Measurements from ENCODE around the gene HOXA13.

HOXA13 gene

GRCh38 chr7:27180431-27181420 is 19.2 kb downstream of the HOXA13 start:
- peak overlapping the region; percentile 93 for H3K9ac ChIP-seq (ENCODE audit: low read length)
- H3K27me3 ChIP-seq (replicated peaks; ENCODE audit: control insufficient read depth, insufficient read depth, low read length), result no peaks in the 10 kb centered on the region
- peaks cover 70% of the 10 kb centered on the region for H3K4me1 ChIP-seq (ENCODE audit: control insufficient read depth, insufficient read depth, low read length)
- H3K36me3 ChIP-seq (ENCODE audit: control insufficient read depth, insufficient read depth, low read length, severe bottlenecking), result no peaks in the 10 kb centered on the region
- DNase-seq (ENCODE audit: low read depth), result no peak
- peak overlapping the region; percentile 80 for H3K4me3 ChIP-seq (ENCODE audit: low read length)
- no peaks in the 10 kb centered on the region for H3K9me3 ChIP-seq (ENCODE audit: control insufficient read depth, low read length)

GRCh38 chr7:27179503-27180430 is 20.1 kb downstream of the HOXA13 start:
- Histone ChIP-seq H3K4me3 (ENCODE audit: low read length) (peak overlapping the region; percentile 80), H3K9me3 (ENCODE audit: control insufficient read depth, low read length) (no peaks in the 10 kb centered on the region), H3K4me1 (ENCODE audit: control insufficient read depth, insufficient read depth, low read length) (peaks cover 75% of the 10 kb centered on the region), H3K9ac (ENCODE audit: low read length) (peak overlapping the region; percentile 93), H3K27me3 (replicated peaks; ENCODE audit: control insufficient read depth, insufficient read depth, low read length) (no peaks in the 10 kb centered on the region), H3K36me3 (ENCODE audit: control insufficient read depth, insufficient read depth, low read length, severe bottlenecking) (no peaks in the 10 kb centered on the region)
- peak; percentile 70 for DNase-seq (ENCODE audit: low read depth)

GRCh38 chr7:27179030-27179429 is 20.9 kb downstream of the HOXA13 start:
- Histone ChIP-seq H3K4me1 (ENCODE audit: control insufficient read depth, insufficient read depth, low read length) (peaks cover 78% of the 10 kb centered on the region), H3K36me3 (ENCODE audit: control insufficient read depth, insufficient read depth, low read length, severe bottlenecking) (no peaks in the 10 kb centered on the region), H3K4me3 (ENCODE audit: low read length) (peak overlapping the region; percentile 80), H3K9me3 (ENCODE audit: control insufficient read depth, low read length) (no peaks in the 10 kb centered on the region), H3K27me3 (replicated peaks; ENCODE audit: control insufficient read depth, insufficient read depth, low read length) (no peaks in the 10 kb centered on the region), H3K9ac (ENCODE audit: low read length) (peak overlapping the region; percentile 93)
- DNase-seq (ENCODE audit: low read depth), result no peak

- Histone ChIP-seq H3K4me1 (ENCODE audit: control insufficient read depth, insufficient read depth, low read length) (peaks cover 75% of the 10 kb centered on the region), H3K9ac (ENCODE audit: low read length) (peak overlapping the region; percentile 93), H3K36me3 (ENCODE audit: control insufficient read depth, insufficient read depth, low read length, severe bottlenecking) (no peaks in the 10 kb centered on the region), H3K9me3 (ENCODE audit: control insufficient read depth, low read length) (no peaks in the 10 kb centered on the region), H3K27me3 (replicated peaks; ENCODE audit: control insufficient read depth, insufficient read depth, low read length) (no peaks in the 10 kb centered on the region), H3K4me3 (ENCODE audit: low read length) (peak overlapping the region; percentile 80)
- DNase-seq (ENCODE audit: low read depth), result no peak
These were observed 21.5 kb downstream of the HOXA13 start for GRCh38 chr7:27178366-27178765.

- H3K4me3 ChIP-seq (ENCODE audit: low read length), result peak overlapping the region; percentile 80
- no peaks in the 10 kb centered on the region for H3K27me3 ChIP-seq (replicated peaks; ENCODE audit: control insufficient read depth, insufficient read depth, low read length)
These were observed 22.0 kb downstream of the HOXA13 start for GRCh38 chr7:27177795-27178320.

GRCh38 chr7:27176962-27177794 is 22.7 kb downstream of the HOXA13 start:
- peak overlapping the region; percentile 93 for H3K9ac ChIP-seq (ENCODE audit: low read length)
- peaks cover 69% of the 10 kb centered on the region for H3K4me1 ChIP-seq (ENCODE audit: control insufficient read depth, insufficient read depth, low read length)
- H3K4me3 ChIP-seq (ENCODE audit: low read length), result peak overlapping the region; percentile 80
- DNase-seq (ENCODE audit: low read depth), result no peak
- H3K9me3 ChIP-seq (ENCODE audit: control insufficient read depth, low read length), result no peaks in the 10 kb centered on the region
- H3K36me3 ChIP-seq (ENCODE audit: control insufficient read depth, insufficient read depth, low read length, severe bottlenecking), result no peaks in the 10 kb centered on the region
- H3K27me3 ChIP-seq (replicated peaks; ENCODE audit: control insufficient read depth, insufficient read depth, low read length), result no peaks in the 10 kb centered on the region

More at GRCh38 chr7:27177795-27178320, 22.0 kb downstream of the HOXA13 start:
- H3K36me3 ChIP-seq (ENCODE audit: control insufficient read depth, insufficient read depth, low read length, severe bottlenecking), result no peaks in the 10 kb centered on the region
- H3K9me3 ChIP-seq (ENCODE audit: control insufficient read depth, low read length), result no peaks in the 10 kb centered on the region
- H3K4me1 ChIP-seq (ENCODE audit: control insufficient read depth, insufficient read depth, low read length), result peaks cover 71% of the 10 kb centered on the region
- DNase-seq (ENCODE audit: low read depth), result no peak
- peak overlapping the region; percentile 93 for H3K9ac ChIP-seq (ENCODE audit: low read length)

GRCh38 chr7:27176524-27176845 is 23.4 kb downstream of the HOXA13 start:
- no peak for DNase-seq (ENCODE audit: low read depth)
- H3K4me1 ChIP-seq (ENCODE audit: control insufficient read depth, insufficient read depth, low read length), result peaks cover 65% of the 10 kb centered on the region
- H3K27me3 ChIP-seq (replicated peaks; ENCODE audit: control insufficient read depth, insufficient read depth, low read length), result no peaks in the 10 kb centered on the region
- peak overlapping the region; percentile 80 for H3K4me3 ChIP-seq (ENCODE audit: low read length)
- no peaks in the 10 kb centered on the region for H3K36me3 ChIP-seq (ENCODE audit: control insufficient read depth, insufficient read depth, low read length, severe bottlenecking)
- no peaks in the 10 kb centered on the region for H3K9me3 ChIP-seq (ENCODE audit: control insufficient read depth, low read length)
- H3K9ac ChIP-seq (ENCODE audit: low read length), result peak overlapping the region; percentile 93

- peaks cover 61% of the 10 kb centered on the region for H3K4me1 ChIP-seq (ENCODE audit: control insufficient read depth, insufficient read depth, low read length)
- no peaks in the 10 kb centered on the region for H3K27me3 ChIP-seq (replicated peaks; ENCODE audit: control insufficient read depth, insufficient read depth, low read length)
- DNase-seq (ENCODE audit: low read depth), result no peak
- H3K4me3 ChIP-seq (ENCODE audit: low read length), result peak overlapping the region; percentile 80
- peak overlapping the region; percentile 93 for H3K9ac ChIP-seq (ENCODE audit: low read length)
- H3K9me3 ChIP-seq (ENCODE audit: control insufficient read depth, low read length), result no peaks in the 10 kb centered on the region
- H3K36me3 ChIP-seq (ENCODE audit: control insufficient read depth, insufficient read depth, low read length, severe bottlenecking), result no peaks in the 10 kb centered on the region
These were observed 24.0 kb downstream of the HOXA13 start for GRCh38 chr7:27175626-27176523.

GRCh38 chr7:27174874-27175625 is 24.8 kb downstream of the HOXA13 start:
- DNase-seq (ENCODE audit: low read depth), result no peak
- Histone ChIP-seq H3K4me3 (ENCODE audit: low read length) (peak overlapping the region; percentile 94), H3K9ac (ENCODE audit: low read length) (peak overlapping the region; percentile 93), H3K36me3 (ENCODE audit: control insufficient read depth, insufficient read depth, low read length, severe bottlenecking) (no peaks in the 10 kb centered on the region), H3K9me3 (ENCODE audit: control insufficient read depth, low read length) (no peaks in the 10 kb centered on the region), H3K27me3 (replicated peaks; ENCODE audit: control insufficient read depth, insufficient read depth, low read length) (no peaks in the 10 kb centered on the region), H3K4me1 (ENCODE audit: control insufficient read depth, insufficient read depth, low read length) (peaks cover 54% of the 10 kb centered on the region)
